Endothelial cell of umbilical vein (primary cell): ENCODE results near the gene C1QL3. TPM values are rescaled to one million over a fixed set of nuclear protein-coding genes. Genes with fewer than 3 reads are reported as not detected.

Experiments
- BruUV-seq: library from RNA; stranded (reverse); fragments of 400-500 nt; replicated peaks from 2 replicates; lab custom pipeline; 2021; lab: Mats Ljungman, UMichigan
- CTCF ChIA-PET: fragments of 300-600, 350-600 bp; sonication (Branson Sonifier 250); formaldehyde crosslinking; loops from one replicate; lab custom pipeline; 2021; ENCODE audit warnings: antibody characterized with exemption, inconsistent platforms; lab: Charles Lee
- POLR2A ChIA-PET: fragments of 300-600, 350-600 bp; sonication (Branson Sonifier 250); formaldehyde crosslinking; loops from one replicate; lab custom pipeline; 2021; ENCODE audit warnings: antibody characterized with exemption, inconsistent platforms; lab: Charles Lee
- DNase-seq: peaks from one replicate; pipeline ENCODE4 v3.0.0-alpha.2; 2011; ENCODE audit warnings: low read depth, low spot score
- FAIRE-seq: peaks from 2 replicates; lab custom pipeline; 2011; peaks lifted over from hg19 to GRCh38; lab: Jason Lieb, UNC
- H2AFZ ChIP-seq: 2 replicates; pipeline ENCODE4 v1.6.0; 2012; ENCODE audit warnings: low read depth, low read length, control low read depth, inconsistent platforms
- H3K27ac ChIP-seq: 2 replicates; pipeline ENCODE4 v1.5.1; 2011; ENCODE audit warnings: low read depth, mild to moderate bottlenecking, control low read depth, low read length, moderate library complexity; ENCODE audit not compliant: insufficient read depth
- H3K27me3 ChIP-seq, 2 experiments: 2 replicates each; pipeline versions ENCODE4 v1.6.0 to v1.6.1; 2011; ENCODE audit warnings: low read length in 2 of 2, mixed read lengths in 1 of 2; ENCODE audit not compliant: control insufficient read depth in 2 of 2, insufficient read depth in 2 of 2
- H3K36me3 ChIP-seq, 2 experiments: 2 replicates in 1 of 2; 3 replicates in 1 of 2; pipeline ENCODE4 v1.5.1; 2011; ENCODE audit warnings: low read length in 2 of 2, mild to moderate bottlenecking in 1 of 2, moderate library complexity in 1 of 2; ENCODE audit not compliant: control insufficient read depth in 2 of 2, insufficient read depth in 2 of 2; ENCODE audit errors: extremely low read depth in 1 of 2
- H3K4me1 ChIP-seq: 3 replicates; pipeline ENCODE4 v1.5.1; 2011; ENCODE audit warnings: mild to moderate bottlenecking, low read length; ENCODE audit not compliant: control insufficient read depth, insufficient read depth; ENCODE audit errors: extremely low read depth
- H3K4me2 ChIP-seq: 2 replicates; pipeline ENCODE4 v1.6.1; 2011; ENCODE audit warnings: low read length, control low read depth, mixed read lengths; ENCODE audit not compliant: insufficient read depth
- H3K4me3 ChIP-seq, 3 experiments: fragments of 200-600 bp in 1 of 3; sonication (generic), shearing (Covaris generic) in 1 of 3; replicated peaks in 1 of 3; 2 replicates each; pipeline ENCODE4 v1.5.1; 2011 to 2016; ENCODE audit warnings: control low read depth in 3 of 3, low read length in 3 of 3, mild to moderate bottlenecking in 2 of 3, inconsistent platforms in 1 of 3, low read depth in 1 of 3, moderate library complexity in 1 of 3; ENCODE audit not compliant: insufficient read depth in 1 of 3
- H3K79me2 ChIP-seq: 2 replicates; pipeline ENCODE4 v1.6.0; 2012; ENCODE audit warnings: low read length, inconsistent platforms; ENCODE audit not compliant: control insufficient read depth, insufficient read depth
- H3K9ac ChIP-seq: replicated peaks from 2 replicates; pipeline ENCODE3; 2011; ENCODE audit warnings: low read length, control low read depth; ENCODE audit not compliant: insufficient read depth; ENCODE audit errors: extremely low read depth
- H3K9me1 ChIP-seq: replicated peaks from 3 replicates; pipeline ENCODE4 v1.6.0; 2011; ENCODE audit warnings: mild to moderate bottlenecking, low read length; ENCODE audit not compliant: control insufficient read depth, insufficient read depth; ENCODE audit errors: extremely low read depth
- H3K9me3 ChIP-seq: replicated peaks from 2 replicates; pipeline ENCODE4 v1.5.1; 2012; ENCODE audit warnings: low read length, inconsistent platforms; ENCODE audit not compliant: control insufficient read depth, insufficient read depth
- H4K20me1 ChIP-seq: replicated peaks from 2 replicates; pipeline ENCODE3; 2011; ENCODE audit warnings: mild to moderate bottlenecking, low read length; ENCODE audit not compliant: control insufficient read depth, insufficient read depth; ENCODE audit errors: extremely low read depth
- EZH2 ChIP-seq: IDR thresholded peaks from 2 replicates; pipeline ENCODE4 v1.6.1; 2012; ENCODE audit warnings: borderline replicate concordance, low read depth, mild to moderate bottlenecking, moderate library complexity, low read length, inconsistent platforms; ENCODE audit not compliant: severe bottlenecking
- FOS ChIP-seq: IDR thresholded peaks from 2 replicates; pipeline ENCODE4 v1.6.1; 2011; ENCODE audit warnings: mild to moderate bottlenecking, low read length, moderate library complexity, borderline replicate concordance; ENCODE audit not compliant: insufficient read depth
- GATA2 ChIP-seq: IDR thresholded peaks from 2 replicates; pipeline ENCODE4 v1.7.0; 2011; ENCODE audit warnings: low read depth, mild to moderate bottlenecking, moderate library complexity, mixed read lengths, low read length; ENCODE audit not compliant: insufficient read length, insufficient read depth
- JUN ChIP-seq: IDR thresholded peaks from 2 replicates; pipeline ENCODE4 v1.6.1; 2011; ENCODE audit warnings: borderline replicate concordance, low read depth; ENCODE audit not compliant: insufficient read length, insufficient read depth
- MYC ChIP-seq: IDR thresholded peaks from one replicate; pipeline ENCODE4 v1.6.1; 2011; ENCODE audit warnings: mild to moderate bottlenecking, low read depth, low read length
- POLR2A ChIP-seq: IDR thresholded peaks from 2 replicates; pipeline ENCODE4 v1.6.1; 2012; ENCODE audit warnings: low read depth, mild to moderate bottlenecking, control low read depth, low read length
- POLR2AphosphoS5 ChIP-seq: IDR thresholded peaks from 2 replicates; pipeline ENCODE4 v1.6.1; 2012; ENCODE audit warnings: low read depth, mild to moderate bottlenecking, control low read depth, low read length, moderate library complexity; ENCODE audit not compliant: insufficient read depth
- dilution Hi-C: fragments of 300-500 bp; cut with MboI; formaldehyde crosslinking; loops from one replicate; pipeline ENCODE4 v1.15.0; 2019; ENCODE audit warnings: low sequenced_read_pairs; ENCODE audit not compliant: extremely low pct_ligation_motif_present
- intact Hi-C: fragments of 100-400 bp; cut with micrococcal nuclease; formaldehyde crosslinking; loops from one replicate; pipeline ENCODE4 v1.10.0; 2022
- polyA plus RNA-seq, 4 experiments: library from polyadenylated mRNA; depleted of rRNA in 3 of 4; stranded (reverse) in 3 of 4; unstranded in 1 of 4; fragments of >200 nt; gene quantifications; 2 replicates each; pipeline versions ENCODE4 v1.2.1 to v1.2.3, GENCODE V29; 2011 to 2012; ENCODE audit warnings: missing spikeins in 1 of 4
- total RNA-seq: library from RNA; stranded (reverse); gene quantifications from 2 replicates; pipeline ENCODE4 v1.2.3, GENCODE V29; 2021
- TF ChIP-seq, protein P1 (sequence below), 2 donors: IDR thresholded peaks; 1 replicate in 1 of 2; 2 replicates in 1 of 2; pipeline ENCODE4 v1.5.1; 2011; ENCODE audit warnings: low read length in 2 of 2, mild to moderate bottlenecking in 2 of 2, moderate library complexity in 2 of 2, control low read depth in 1 of 2, inconsistent platforms in 1 of 2, low read depth in 1 of 2; ENCODE audit not compliant: insufficient read depth in 1 of 2; ENCODE audit errors: extremely low read depth in 1 of 2
- TF ChIP-seq, protein P2 (sequence below): IDR thresholded peaks from 2 replicates; pipeline ENCODE4 v1.6.1; 2011; ENCODE audit not compliant: insufficient read depth, insufficient read length

C1QL3 gene
- total and polyA plus RNA-seq, 2 donors (not counting 3 experiments of a cell fraction or from before 2014, with no cell fraction given), result not detected

- Histone ChIP-seq H3K9ac (no peak overlapping the region), H3K4me3 (no peak overlapping the region), H3K79me2 (no peaks in the 10 kb centered on the region), H3K9me1 (no peaks in the 10 kb centered on the region), H3K36me3 (no peaks in the 10 kb centered on the region), H3K9me3 (no peaks in the 10 kb centered on the region), H3K4me1 (no peaks in the 10 kb centered on the region), H3K27ac (no peak overlapping the region), H3K4me2 (no peak overlapping the region), H4K20me1 (no peaks in the 10 kb centered on the region), H3K27me3 (no peaks in the 10 kb centered on the region), H2AFZ (no peak overlapping the region)
- dilution Hi-C loops, result no loop called here
- TF ChIP-seq MYC (no peak), POLR2AphosphoS5 (no peak), POLR2A (no peak), JUN (no peak), GATA2 (no peak), EZH2 (no peak), FOS (no peak)
- TF ChIP-seq, protein P1, sequence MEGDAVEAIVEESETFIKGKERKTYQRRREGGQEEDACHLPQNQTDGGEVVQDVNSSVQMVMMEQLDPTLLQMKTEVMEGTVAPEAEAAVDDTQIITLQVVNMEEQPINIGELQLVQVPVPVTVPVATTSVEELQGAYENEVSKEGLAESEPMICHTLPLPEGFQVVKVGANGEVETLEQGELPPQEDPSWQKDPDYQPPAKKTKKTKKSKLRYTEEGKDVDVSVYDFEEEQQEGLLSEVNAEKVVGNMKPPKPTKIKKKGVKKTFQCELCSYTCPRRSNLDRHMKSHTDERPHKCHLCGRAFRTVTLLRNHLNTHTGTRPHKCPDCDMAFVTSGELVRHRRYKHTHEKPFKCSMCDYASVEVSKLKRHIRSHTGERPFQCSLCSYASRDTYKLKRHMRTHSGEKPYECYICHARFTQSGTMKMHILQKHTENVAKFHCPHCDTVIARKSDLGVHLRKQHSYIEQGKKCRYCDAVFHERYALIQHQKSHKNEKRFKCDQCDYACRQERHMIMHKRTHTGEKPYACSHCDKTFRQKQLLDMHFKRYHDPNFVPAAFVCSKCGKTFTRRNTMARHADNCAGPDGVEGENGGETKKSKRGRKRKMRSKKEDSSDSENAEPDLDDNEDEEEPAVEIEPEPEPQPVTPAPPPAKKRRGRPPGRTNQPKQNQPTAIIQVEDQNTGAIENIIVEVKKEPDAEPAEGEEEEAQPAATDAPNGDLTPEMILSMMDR (IDR thresholded peaks at IDR 0.05; ENCODE audit: extremely low read depth in 1 of 2, insufficient read depth in 1 of 2, low read depth in 1 of 2, low read length in 2 of 2), result no peak
- TF ChIP-seq, protein P2, sequence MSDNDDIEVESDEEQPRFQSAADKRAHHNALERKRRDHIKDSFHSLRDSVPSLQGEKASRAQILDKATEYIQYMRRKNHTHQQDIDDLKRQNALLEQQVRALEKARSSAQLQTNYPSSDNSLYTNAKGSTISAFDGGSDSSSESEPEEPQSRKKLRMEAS, result no peak
- CTCF ChIA-PET, result no interaction called here
- POLR2A ChIA-PET, result no interaction called here
- FAIRE-seq (no peak), DNase-seq (no peak)
- BruUV-seq, result no TSS peak
- intact Hi-C loops, result no loop called here
Observed at GRCh38 chr10:16493884-16494536, 27.7 kb downstream of the C1QL3 start.
